H9 (cell line): ENCODE data around the gene CCDC85A. TPM values are rescaled to one million over a fixed set of nuclear protein-coding genes. Genes with fewer than 3 reads are reported as not detected.

Source experiments
- DNase-seq: peaks from one replicate; pipeline ENCODE4 v3.0.0-alpha.2; 2017
- H2AFZ ChIP-seq: one replicate; pipeline ENCODE4 v1.6.1; 2013; ENCODE audit warnings: mild to moderate bottlenecking, low read length, control low read depth, moderate library complexity
- H2AK5ac ChIP-seq: 2 replicates; pipeline ENCODE4 v1.6.1; 2013; ENCODE audit warnings: low read length, control low read depth, mixed read lengths; ENCODE audit not compliant: insufficient read length
- H2BK120ac ChIP-seq: one replicate; pipeline ENCODE4 v1.6.1; 2013; ENCODE audit warnings: low read depth, mild to moderate bottlenecking, low read length, control low read depth, inconsistent platforms; ENCODE audit not compliant: poor library complexity, severe bottlenecking
- H2BK12ac ChIP-seq: 2 replicates; pipeline ENCODE4 v1.6.1; 2013; ENCODE audit warnings: low read length, control low read depth, mixed read lengths, low read depth; ENCODE audit not compliant: insufficient read length
- H2BK15ac ChIP-seq: 2 replicates; pipeline ENCODE4 v1.6.1; 2013; ENCODE audit warnings: low read depth, low read length, control low read depth
- H2BK20ac ChIP-seq: one replicate; pipeline ENCODE4 v1.6.1; 2013; ENCODE audit warnings: low read depth, mild to moderate bottlenecking, low read length, control low read depth, inconsistent platforms; ENCODE audit not compliant: poor library complexity, severe bottlenecking
- H2BK5ac ChIP-seq: 2 replicates; pipeline ENCODE4 v1.6.1; 2013; ENCODE audit warnings: low read length, control low read depth, mixed read lengths; ENCODE audit not compliant: insufficient read length
- H3K14ac ChIP-seq: 2 replicates; pipeline ENCODE4 v1.6.1; 2013; ENCODE audit warnings: low read length, control low read depth; ENCODE audit not compliant: insufficient read depth
- H3K18ac ChIP-seq: 2 replicates; pipeline ENCODE4 v1.6.1; 2013; ENCODE audit warnings: low read depth, mild to moderate bottlenecking, mixed read lengths, low read length, control low read depth; ENCODE audit not compliant: insufficient read length
- H3K23ac ChIP-seq: 2 replicates; pipeline ENCODE4 v1.6.1; 2013; ENCODE audit warnings: low read length, control low read depth, mixed read lengths, low read depth; ENCODE audit not compliant: insufficient read length
- H3K23me2 ChIP-seq: 2 replicates; pipeline ENCODE4 v1.6.1; 2013; ENCODE audit warnings: low read depth, mild to moderate bottlenecking, mixed read lengths, low read length, control low read depth; ENCODE audit not compliant: insufficient read length, poor library complexity, severe bottlenecking
- H3K27ac ChIP-seq: 2 replicates; pipeline ENCODE4 v1.5.1; 2013; ENCODE audit warnings: low read length, control low read depth, mixed read lengths, low read depth; ENCODE audit not compliant: insufficient read length
- H3K27me3 ChIP-seq: 2 replicates; pipeline ENCODE4 v1.6.1; 2013; ENCODE audit warnings: low read length, control low read depth, inconsistent platforms; ENCODE audit not compliant: insufficient read depth
- H3K4ac ChIP-seq: 2 replicates; pipeline ENCODE4 v1.6.1; 2013; ENCODE audit warnings: low read depth, mild to moderate bottlenecking, control low read depth, inconsistent platforms, low read length, moderate library complexity
- H3K4me1 ChIP-seq: 2 replicates; pipeline ENCODE4 v1.6.1; 2013; ENCODE audit warnings: low read length, control low read depth, inconsistent platforms; ENCODE audit not compliant: insufficient read depth
- H3K4me2 ChIP-seq: 2 replicates; pipeline ENCODE4 v1.6.1; 2013; ENCODE audit warnings: low read length, control low read depth, mixed read lengths; ENCODE audit not compliant: insufficient read length, insufficient read depth
- H3K56ac ChIP-seq: 2 replicates; pipeline ENCODE4 v1.6.1; 2013; ENCODE audit warnings: low read depth, mild to moderate bottlenecking, mixed read lengths, low read length, control low read depth; ENCODE audit not compliant: insufficient read length
- H3K79me1 ChIP-seq: 2 replicates; pipeline ENCODE4 v1.6.1; 2013; ENCODE audit warnings: low read depth, mild to moderate bottlenecking, moderate library complexity, low read length, control low read depth, inconsistent platforms; ENCODE audit not compliant: insufficient read depth, poor library complexity, severe bottlenecking
- H3K79me2 ChIP-seq: 2 replicates; pipeline ENCODE4 v1.6.1; 2013; ENCODE audit warnings: low read length, control low read depth, inconsistent platforms; ENCODE audit not compliant: insufficient read depth
- H3K9ac ChIP-seq: 2 replicates; pipeline ENCODE4 v1.6.1; 2013; ENCODE audit warnings: low read length, control low read depth, mixed read lengths; ENCODE audit not compliant: insufficient read length; ENCODE audit errors: extremely low read depth
- H3K9me3 ChIP-seq: one replicate; pipeline ENCODE4 v1.6.1; 2013; ENCODE audit warnings: low read depth, low read length, inconsistent platforms; ENCODE audit not compliant: control insufficient read depth
- H3T11ph ChIP-seq: one replicate; pipeline ENCODE4 v1.6.1; 2013; ENCODE audit warnings: mild to moderate bottlenecking, low read length, control low read depth, inconsistent platforms
- H4K20me1 ChIP-seq: one replicate; pipeline ENCODE4 v1.6.1; 2013; ENCODE audit not compliant: control insufficient read depth, insufficient read length, insufficient read depth
- H4K5ac ChIP-seq: 2 replicates; pipeline ENCODE4 v1.6.1; 2013; ENCODE audit warnings: low read depth, mild to moderate bottlenecking, mixed read lengths, low read length, control low read depth; ENCODE audit not compliant: insufficient read length
- H4K8ac ChIP-seq: replicated peaks from 2 replicates; pipeline ENCODE4 v1.6.1; 2013; ENCODE audit warnings: low read length, control low read depth, mixed read lengths, low read depth; ENCODE audit not compliant: insufficient read length
- H4K91ac ChIP-seq: 2 replicates; pipeline ENCODE4 v1.6.1; 2013; ENCODE audit warnings: low read depth, mild to moderate bottlenecking, moderate library complexity, mixed read lengths, low read length, control low read depth; ENCODE audit not compliant: insufficient read length
- H3K27ac Mint-ChIP-seq, 3 experiments: 2 replicates in 2 of 3; 3 replicates in 1 of 3; pipeline ENCODE4 v1.8.0; 2020 to 2021; ENCODE audit warnings: mixed read lengths in 3 of 3, mild to moderate bottlenecking in 1 of 3, moderate library complexity in 1 of 3
- H3K27me3 Mint-ChIP-seq: 2 replicates; pipeline ENCODE4 v1.8.0; 2021; ENCODE audit warnings: low read depth, mild to moderate bottlenecking, moderate library complexity, mixed read lengths
- H3K36me3 Mint-ChIP-seq, 3 experiments: 2 replicates in 2 of 3; 3 replicates in 1 of 3; pipeline ENCODE4 v1.8.0; 2020 to 2021; ENCODE audit warnings: low read depth in 3 of 3, mixed read lengths in 3 of 3; ENCODE audit not compliant: insufficient read depth in 1 of 3
- H3K4me1 Mint-ChIP-seq, 2 experiments: 2 replicates each; pipeline ENCODE4 v1.8.0; 2020; ENCODE audit warnings: mixed read lengths in 2 of 2
- H3K4me3 Mint-ChIP-seq, 2 experiments: 2 replicates in 1 of 2; 3 replicates in 1 of 2; pipeline ENCODE4 v1.8.0; 2020 to 2021; ENCODE audit warnings: mild to moderate bottlenecking in 2 of 2, mixed read lengths in 2 of 2, moderate library complexity in 1 of 2
- H3K9me3 Mint-ChIP-seq, 2 experiments: 2 replicates in 1 of 2; 3 replicates in 1 of 2; pipeline ENCODE4 v1.8.0; 2020; ENCODE audit warnings: mild to moderate bottlenecking in 2 of 2, mixed read lengths in 2 of 2, moderate library complexity in 1 of 2
- CTCF ChIP-seq: fragments of 200-600 bp; sonication (generic); conservative IDR thresholded peaks from 3 replicates; pipeline ENCODE4 v1.8.0; 2021; ENCODE audit warnings: antibody characterized with exemption, mild to moderate bottlenecking
- WGBS: extraction: QIAGEN DNeasy Blood & Tissue Kit; methylation state at CpG from one replicate; pipeline ENCODE4 v1.1.7; 2013; ENCODE audit warnings: missing lambda C conversion rate, low lambda C conversion rate, mixed read lengths; ENCODE audit not compliant: insufficient read length; ENCODE audit errors: extremely low coverage; 5-methylcytosine and 5-hydroxymethylcytosine counted together
- total RNA-seq: library from RNA; stranded (reverse); gene quantifications from 2 replicates; pipeline ENCODE4 v1.2.1, GENCODE V29; 2021

The CCDC85A gene
- total RNA-seq, 1 experiment from 2014 or later: 0.17 TPM

- Histone ChIP-seq H4K8ac (no peak overlapping the region), H3K4me2 (no peak overlapping the region), H2AK5ac (no peak overlapping the region), H3K9me3 (no peaks in the 10 kb centered on the region), H3K56ac (no peak overlapping the region), H2AFZ (no peak overlapping the region), H3K4me1 (no peaks in the 10 kb centered on the region), H3K4ac (no peak overlapping the region), H2BK15ac (no peak overlapping the region), H3K14ac (no peak overlapping the region), H3K23me2 (no peaks in the 10 kb centered on the region), H3K23ac (no peak overlapping the region), H3K18ac (no peak overlapping the region), H4K91ac (no peak overlapping the region), H3K79me1 (no peaks in the 10 kb centered on the region), H2BK120ac (no peak overlapping the region), H2BK12ac (no peak overlapping the region), H3K27me3 (no peaks in the 10 kb centered on the region), H3K79me2 (no peaks in the 10 kb centered on the region), H3K9ac (no peak overlapping the region), H3K27ac (no peak overlapping the region), H3T11ph (no peak overlapping the region), H4K5ac (no peak overlapping the region), H2BK20ac (no peak overlapping the region), H4K20me1 (no peaks in the 10 kb centered on the region), H2BK5ac (no peak overlapping the region)
- no peak for TF ChIP-seq CTCF
- Mint-ChIP-seq H3K27me3 (peaks cover 18% of the 10 kb centered on the region), H3K36me3 (no peaks in the 10 kb centered on the region), H3K4me1 (no peaks in the 10 kb centered on the region), H3K9me3 (no peaks in the 10 kb centered on the region; a peak in 1 of 5 replicates), H3K4me3 (no peak overlapping the region), H3K27ac (no peak overlapping the region)
- DNase-seq: no peak
- no CpG with 5 or more reads among the region's 3 CpGs for WGBS
Measured at GRCh38 chr2:56204556-56204955, 20.8 kb downstream of the CCDC85A start.
